Caki2 (cell line): ENCODE measurements around the gene CCDC124. TPM values are rescaled to one million over a fixed set of nuclear protein-coding genes. Genes with fewer than 3 reads are reported as not detected.
"Not testable (repeated sequence)": the region's sequence is repeated elsewhere in the genome, so short reads cannot be mapped to it uniquely, and the experiment has no call there.

Experiments
- DNase-seq: peaks from one replicate; pipeline ENCODE4 v3.0.0-alpha.2; 2015; ENCODE audit warnings: low read depth
- in situ Hi-C: cut with HindIII; loops from 2 replicates; pipeline ENCODE4 v1.10.0; 2016; ENCODE audit warnings: low sequenced_read_pairs, low pct_unique_long_range_greater_than_20kb, mixed read lengths
- total RNA-seq: library from RNA; depleted of rRNA; stranded (reverse); fragments of >200 nt; shearing (Covaris generic); gene quantifications from 2 replicates; pipeline ENCODE4 v1.2.3, GENCODE V29; 2014; ENCODE audit warnings: low replicate concordance; rRNA removed

The CCDC124 gene, protein sequence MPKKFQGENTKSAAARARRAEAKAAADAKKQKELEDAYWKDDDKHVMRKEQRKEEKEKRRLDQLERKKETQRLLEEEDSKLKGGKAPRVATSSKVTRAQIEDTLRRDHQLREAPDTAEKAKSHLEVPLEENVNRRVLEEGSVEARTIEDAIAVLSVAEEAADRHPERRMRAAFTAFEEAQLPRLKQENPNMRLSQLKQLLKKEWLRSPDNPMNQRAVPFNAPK
- total RNA-seq, result 204 and 270 TPM in 2 replicates

GRCh38 chr19:17932485-17933338 lies at the start of gene CCDC124:
Gene CCDC124 (plus strand): TSS chr19:17933015. CDS start chr19:17936421, 3,406 bp downstream.
- peak; percentile 96 for DNase-seq
- in situ Hi-C loops, result no loop called here

- in situ Hi-C loops, result no loop called here
- no peak for DNase-seq
Measured at GRCh38 chr19:17883627-17884410, 49.0 kb upstream of the CCDC124 start.

- in situ Hi-C loops, result no loop called here
- DNase-seq, result no peak
Measured at GRCh38 chr19:17886515-17886914, 46.3 kb upstream of the CCDC124 start.

- in situ Hi-C loops, result not testable (repeated sequence)
Measured at GRCh38 chr19:17887221-17887620, 45.6 kb upstream of the CCDC124 start.

DNA sequence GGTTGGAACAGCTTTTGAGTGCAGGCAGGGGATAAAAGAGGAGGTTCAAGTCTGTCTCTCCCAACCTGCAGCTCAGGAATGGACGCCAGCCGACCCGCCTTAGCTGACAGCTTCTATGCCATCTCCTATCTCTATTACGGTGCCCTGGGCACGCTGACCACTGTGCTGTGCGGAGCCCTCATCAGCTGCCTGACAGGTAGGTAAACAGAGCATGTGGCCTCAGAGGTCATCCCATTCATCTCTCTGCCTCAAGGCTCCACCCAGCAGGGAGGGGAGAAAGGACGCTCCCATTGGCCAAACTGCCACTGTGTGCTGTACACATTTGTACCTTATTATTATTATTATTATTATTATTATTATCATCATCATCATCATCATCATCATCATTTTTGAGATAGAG lies 44.6 kb upstream of the CCDC124 start:
- DNase-seq, result no peak
- in situ Hi-C loops, result no loop called here

More at GRCh38 chr19:17887221-17887620, 45.6 kb upstream of the CCDC124 start:
- DNase-seq, result not testable (repeated sequence)

- in situ Hi-C loops, result no loop called here
- peak; percentile 67 for DNase-seq
Measured at GRCh38 chr19:17889609-17890214, 43.1 kb upstream of the CCDC124 start.

- in situ Hi-C loops, result no loop called here
- no peak for DNase-seq
Measured at GRCh38 chr19:17893766-17894165, 39.0 kb upstream of the CCDC124 start.

DNA sequence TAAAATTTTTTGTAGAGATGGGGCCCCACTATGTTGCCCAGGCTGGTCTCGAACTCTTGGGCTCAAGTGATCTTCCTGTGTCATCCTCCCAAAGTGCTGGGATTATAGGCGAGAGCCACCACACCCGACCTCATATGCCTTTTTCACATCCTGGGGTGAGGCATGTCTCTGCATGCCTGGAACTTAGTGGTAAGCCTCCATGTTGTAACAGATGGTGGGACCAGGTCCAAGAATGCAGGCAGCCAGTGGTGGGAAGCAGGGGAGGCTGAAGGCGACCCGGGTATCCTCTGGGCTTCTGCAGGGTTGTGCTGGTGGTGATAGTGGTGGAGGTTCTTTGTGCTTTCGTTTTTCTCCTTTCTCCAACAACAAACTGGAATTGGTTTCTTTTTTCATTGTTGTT lies 30.1 kb upstream of the CCDC124 start:
- no peak for DNase-seq
- in situ Hi-C loops, result no loop called here

- in situ Hi-C loops, result no loop called here
- DNase-seq, result no peak
Measured at GRCh38 chr19:17908244-17908643, 24.6 kb upstream of the CCDC124 start.

DNA sequence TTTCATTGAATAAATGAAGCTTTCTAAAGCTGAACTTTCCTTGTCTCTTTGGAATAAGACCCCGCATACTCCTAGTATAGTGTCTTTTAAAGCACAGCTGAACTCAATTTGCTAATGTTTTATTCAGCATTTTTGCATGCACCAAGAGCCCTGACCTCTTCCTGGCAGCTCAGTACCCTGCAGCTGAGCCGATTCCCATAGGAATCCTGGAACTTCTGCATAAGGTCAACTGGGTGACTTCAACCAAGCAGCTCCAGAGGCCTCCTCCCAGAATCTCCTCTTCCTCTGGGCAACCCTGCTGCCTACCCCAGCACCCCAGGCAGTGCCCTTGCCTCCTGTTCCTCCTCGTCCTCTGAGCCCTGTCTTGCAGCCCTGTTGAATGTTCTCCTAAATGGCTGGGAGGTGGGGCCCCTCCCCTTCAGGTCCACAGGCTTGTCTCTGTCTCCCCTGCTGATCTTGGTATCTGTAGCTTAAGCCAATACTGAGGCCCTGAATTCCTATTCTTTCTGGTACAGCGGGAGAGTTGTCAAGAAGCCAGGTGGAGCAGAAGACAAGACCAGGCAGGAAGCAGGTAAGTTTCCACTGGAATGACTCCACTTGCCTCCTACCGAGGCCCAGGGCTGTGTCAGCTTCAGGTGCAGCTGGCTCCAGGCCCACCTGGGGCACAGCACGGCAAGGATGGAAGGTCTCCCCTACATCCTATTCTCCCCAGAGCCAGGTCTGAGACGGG lies 23.6 kb upstream of the CCDC124 start:
- in situ Hi-C loops, result no loop called here

GRCh38 chr19:17910791-17911360 lies 21.9 kb upstream of the CCDC124 start:
- DNase-seq, result no peak
- in situ Hi-C loops, result no loop called here

More for the DNA sequence above, 23.6 kb upstream of the CCDC124 start:
- DNase-seq, result no peak

DNA sequence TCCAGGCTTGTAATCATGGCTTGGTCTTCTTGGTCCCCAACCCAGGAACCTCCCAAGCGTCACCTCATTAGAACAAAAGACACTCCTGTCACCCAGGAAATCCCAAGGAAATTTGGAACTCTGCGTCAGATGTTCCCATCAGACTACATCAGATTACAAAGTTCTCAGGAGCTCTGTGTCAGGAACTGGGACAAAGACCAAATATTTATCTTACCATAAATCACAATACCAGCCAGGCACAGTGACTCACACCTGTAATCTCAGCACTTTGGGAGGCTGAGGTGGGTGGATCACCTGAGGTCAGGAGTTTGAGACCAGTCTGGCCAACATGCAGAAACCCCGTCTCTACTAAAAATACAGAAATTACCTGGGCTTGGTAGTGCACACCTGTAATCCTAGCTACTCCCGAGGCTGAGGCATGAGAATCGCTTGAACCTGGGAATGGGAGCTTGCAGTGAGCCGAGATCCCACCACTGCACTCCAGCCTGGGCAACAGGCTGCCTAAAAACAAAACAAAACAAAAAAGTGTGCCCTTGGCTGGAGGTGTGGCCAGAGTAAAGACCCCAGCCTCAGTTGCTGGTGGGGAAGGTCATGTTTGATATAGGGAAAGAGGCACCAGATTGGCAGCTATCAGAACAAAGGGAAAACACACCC lies 16.7 kb upstream of the CCDC124 start:
- DNase-seq, result peak; percentile 31
- in situ Hi-C loops, result no loop called here

- in situ Hi-C loops, result not testable (repeated sequence)
Measured at GRCh38 chr19:17918151-17918550, 14.7 kb upstream of the CCDC124 start.

GRCh38 chr19:17919122-17919521 lies 13.7 kb upstream of the CCDC124 start:
- DNase-seq, in situ Hi-C loops: not testable (repeated sequence)

More at GRCh38 chr19:17918151-17918550, 14.7 kb upstream of the CCDC124 start:
- not testable (repeated sequence) for DNase-seq

- no peak for DNase-seq
- in situ Hi-C loops, result no loop called here
Measured at GRCh38 chr19:17920527-17920926, 12.3 kb upstream of the CCDC124 start.

- in situ Hi-C loops, result no loop called here
- DNase-seq, result no peak
Measured at GRCh38 chr19:17922138-17922537, 10.7 kb upstream of the CCDC124 start.

DNA sequence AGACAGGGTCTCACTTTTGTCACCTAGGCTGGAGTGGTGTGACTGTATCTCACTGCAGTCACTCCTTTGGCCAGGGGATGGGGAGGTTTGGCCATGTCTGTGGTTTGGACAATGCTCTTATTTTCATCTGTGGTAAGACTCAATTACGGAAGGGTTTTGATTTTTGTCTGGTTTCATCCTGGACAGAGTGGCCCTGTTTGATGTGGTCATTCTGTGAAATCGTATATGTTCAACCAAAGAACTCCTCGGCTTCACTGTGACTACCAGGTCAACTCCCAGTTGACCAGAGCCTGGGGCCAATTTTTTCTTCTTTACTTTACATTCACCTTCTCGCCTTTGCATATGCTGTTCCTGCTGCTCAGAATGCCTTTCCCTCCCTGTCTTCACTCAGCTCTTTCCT lies 6.8 kb upstream of the CCDC124 start:
- no peak for DNase-seq
- in situ Hi-C loops, result no loop called here
